HUDEP-2 (cell line): ENCODE results near the gene SLC29A1.
A peak's percentile ranks its signal among the peaks of the same experiment; 100 is the strongest.

Experiments
- DNase-seq, 76 experiments: peaks; one replicate each; lab custom pipeline; 2025; ENCODE audit not compliant: unreplicated experiment in 76 of 76; lab: John Stamatoyannopoulos, UW

Gene SLC29A1

DNA sequence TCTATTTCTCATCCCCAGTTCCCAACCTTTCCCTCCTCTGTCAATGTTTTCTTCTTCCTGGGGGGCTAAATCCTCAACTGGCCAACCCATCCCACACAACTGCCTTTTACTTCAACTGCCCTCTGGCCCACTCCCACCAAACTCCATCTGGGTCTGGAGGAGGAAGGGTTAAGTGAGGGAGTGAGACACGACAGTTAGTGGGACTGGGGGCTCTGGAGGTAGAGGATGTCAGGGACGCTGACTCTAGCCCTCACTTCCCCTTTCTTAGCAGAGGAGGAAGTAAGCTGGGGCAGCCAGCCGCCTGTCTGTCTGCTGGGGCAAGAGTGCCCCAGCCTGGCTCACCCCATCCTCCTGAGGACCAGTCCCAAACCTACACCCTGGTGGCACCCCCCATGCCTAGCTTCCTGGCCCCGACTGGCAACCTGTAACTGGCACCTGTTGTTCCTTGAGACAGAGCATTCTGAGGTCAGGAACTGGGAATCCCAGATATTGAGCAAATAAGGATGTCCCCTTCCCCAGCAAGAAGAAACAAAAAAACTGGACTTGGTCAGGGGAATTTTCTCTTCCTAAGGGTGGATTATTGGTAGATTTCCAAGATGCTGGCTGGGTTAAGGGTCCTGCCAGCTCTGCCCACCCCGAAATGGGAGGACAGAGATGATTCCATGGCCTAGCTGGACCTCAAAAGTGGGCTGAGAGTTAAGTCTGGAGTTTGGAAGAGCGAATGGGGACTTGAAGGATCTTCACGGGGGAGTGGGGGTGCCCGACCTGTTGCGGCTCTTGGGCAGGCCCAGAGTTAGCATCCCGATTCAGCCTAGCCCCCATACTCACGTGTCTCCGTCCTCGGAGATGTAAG lies 41.0 kb downstream of the SLC29A1 start:
- peak in 37 of 76 experiments; percentile 16 to 63 (median 33) for DNase-seq

DNA sequence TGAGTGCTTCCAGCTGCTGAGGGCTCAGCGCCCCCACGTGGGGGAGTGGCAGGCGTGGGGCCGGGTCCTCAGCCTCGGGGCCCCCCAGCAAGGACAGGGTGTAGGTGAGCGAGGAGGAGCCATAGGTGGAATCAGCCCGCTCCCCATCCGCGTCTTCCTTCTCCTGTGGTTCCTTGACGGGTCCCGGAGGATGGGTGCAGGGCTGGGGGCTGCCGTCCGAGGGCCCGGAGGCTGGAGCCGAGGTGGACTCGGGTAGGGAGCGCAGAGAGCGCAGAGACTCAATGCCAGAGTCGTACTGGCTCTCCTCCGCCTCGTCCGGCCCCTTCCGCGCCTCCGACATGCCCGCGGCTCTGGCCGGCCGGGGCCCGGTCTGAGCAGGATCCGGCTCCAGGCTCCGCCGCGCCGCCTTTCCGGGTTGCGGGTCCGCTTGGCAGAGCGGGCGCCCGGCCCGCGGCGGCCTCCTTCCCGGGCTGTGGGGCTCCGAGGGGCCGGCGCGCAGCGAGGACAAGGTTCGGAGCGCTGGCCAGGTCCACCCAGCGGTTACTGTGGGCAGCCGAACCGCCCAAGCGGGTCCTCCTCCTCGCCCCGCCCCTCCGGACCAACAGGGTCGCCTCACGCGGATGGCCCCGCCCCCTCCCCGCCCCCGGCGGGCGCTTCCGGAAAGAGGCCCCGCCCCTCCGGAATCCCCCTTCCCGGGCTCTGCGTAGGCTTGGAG lies 41.8 kb downstream of the SLC29A1 start, which contains the start of gene NFKBIE:
Gene NFKBIE, minus strand, starts transcription at position 545 of the 715 bp plus-strand sequence. Its CDS starts 205 bp downstream, at position 340.
- DNase-seq: peak in 73 of 76 experiments; percentile 27 to 93 (median 81)

GRCh38 chr6:44265722-44266233 lies 42.4 kb downstream of the SLC29A1 start:
- DNase-seq: no peak

- DNase-seq: no peak
These were observed 43.0 kb downstream of the SLC29A1 start for GRCh38 chr6:44266347-44266746.

DNA sequence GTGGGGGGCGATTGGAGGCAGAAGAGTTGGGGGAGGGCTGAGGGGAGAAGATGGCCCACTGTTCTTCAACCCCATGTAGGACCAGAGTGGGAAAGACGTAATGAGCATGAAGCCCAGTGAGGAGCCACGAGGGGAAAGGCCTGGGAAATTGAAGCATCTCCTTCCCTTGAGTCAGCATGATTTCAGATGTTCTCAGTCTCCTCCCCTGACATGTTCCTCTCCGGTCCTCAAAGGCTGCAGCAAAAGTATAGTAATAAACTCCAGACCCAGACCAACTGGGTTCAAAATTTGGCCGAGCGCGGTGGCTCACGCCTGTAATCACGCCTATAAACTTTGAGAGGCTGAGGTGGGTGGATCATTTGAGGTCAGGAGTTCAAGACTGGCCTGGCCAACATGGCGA lies 43.9 kb downstream of the SLC29A1 start:
- DNase-seq: no peak

DNA sequence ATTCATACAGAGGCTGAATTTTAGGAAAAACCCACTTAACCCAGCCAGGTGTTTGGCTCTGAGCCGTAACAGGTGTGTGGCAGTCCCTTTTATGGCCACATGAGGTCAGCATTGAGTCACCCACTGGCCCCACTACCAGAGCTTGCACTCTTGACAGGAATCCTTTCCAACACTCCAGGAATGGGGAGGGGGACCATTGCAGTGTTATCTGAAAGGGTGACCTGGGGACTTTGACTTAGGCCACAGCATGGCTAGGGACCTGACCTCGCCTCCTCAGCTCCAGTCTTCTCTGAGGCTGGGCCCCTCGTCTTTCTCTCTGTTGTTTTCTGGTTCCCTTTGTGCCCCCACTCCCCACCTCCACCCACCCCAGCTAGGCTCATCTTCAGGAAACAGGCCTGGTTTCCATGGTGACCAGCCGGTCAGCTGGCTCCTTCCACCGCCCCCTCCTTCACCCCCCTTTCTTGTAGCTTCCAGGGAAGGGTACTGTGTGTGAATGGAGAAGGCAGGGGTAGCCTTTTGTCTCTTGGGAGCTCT lies 44.8 kb downstream of the SLC29A1 start:
- DNase-seq: peak in 32 of 76 experiments; percentile 10 to 53 (median 38)

GRCh38 chr6:44269178-44269920 lies 46.0 kb downstream of the SLC29A1 start:
- no peak for DNase-seq

DNA sequence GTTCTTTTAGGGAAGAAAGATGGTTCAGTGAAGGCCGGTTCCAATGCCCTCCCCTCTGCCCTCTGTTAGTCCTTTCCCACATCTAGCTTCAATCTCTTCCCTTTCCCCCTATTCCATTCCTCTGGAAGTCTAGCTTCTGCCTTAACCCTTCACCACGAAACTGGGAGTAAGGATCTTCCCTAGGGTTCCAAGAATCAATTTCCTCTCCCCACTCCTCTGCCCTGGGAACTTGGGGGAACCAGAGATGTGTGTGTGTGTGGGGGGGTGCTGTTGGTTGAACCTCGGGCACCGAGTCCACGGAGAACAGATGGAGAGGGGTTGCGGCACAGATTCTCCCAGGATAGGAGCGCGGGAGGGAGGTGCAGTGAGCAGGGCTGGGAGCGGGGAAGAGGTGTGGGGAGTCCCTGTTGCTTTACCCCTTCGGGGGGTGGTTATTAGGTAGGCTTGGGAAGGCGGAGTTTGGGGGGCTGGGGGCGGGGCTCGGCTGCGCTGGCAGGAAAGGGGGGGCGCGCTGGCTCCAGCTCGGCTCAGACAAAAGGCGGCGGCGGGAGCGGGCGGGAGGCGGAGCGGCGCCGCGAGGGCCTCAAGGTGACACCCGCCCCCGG lies 46.6 kb downstream of the SLC29A1 start, which contains the start of gene TMEM151B:
Gene TMEM151B, plus strand, starts transcription at position 530 of the 605 bp plus-strand sequence. CDS start 293 bp downstream, outside the sequence.
- DNase-seq: no peak

GRCh38 chr6:44270526-44271405 lies 47.4 kb downstream of the SLC29A1 start:
- DNase-seq: no peak

DNA sequence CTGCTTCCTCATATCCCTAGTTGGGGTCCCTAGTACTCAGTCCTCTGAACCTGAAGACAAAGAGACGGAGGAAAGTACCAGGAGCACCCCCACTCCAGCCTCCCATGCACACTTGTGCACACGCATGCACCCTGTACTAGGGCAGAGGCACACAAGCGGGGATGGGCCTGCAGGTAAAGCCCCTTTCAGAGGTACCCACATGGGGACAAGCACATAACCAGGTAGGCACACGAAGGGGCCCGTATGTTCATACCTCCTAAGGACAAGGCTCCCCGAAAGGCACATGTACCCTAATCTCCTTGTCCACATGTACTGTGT lies 48.0 kb downstream of the SLC29A1 start:
- no peak for DNase-seq

GRCh38 chr6:44271914-44272313 lies 48.5 kb downstream of the SLC29A1 start:
- no peak for DNase-seq

- DNase-seq: no peak
These were observed 49.1 kb downstream of the SLC29A1 start for GRCh38 chr6:44272529-44272928.

GRCh38 chr6:44272999-44273566 lies 49.7 kb downstream of the SLC29A1 start:
- DNase-seq: no peak

DNA sequence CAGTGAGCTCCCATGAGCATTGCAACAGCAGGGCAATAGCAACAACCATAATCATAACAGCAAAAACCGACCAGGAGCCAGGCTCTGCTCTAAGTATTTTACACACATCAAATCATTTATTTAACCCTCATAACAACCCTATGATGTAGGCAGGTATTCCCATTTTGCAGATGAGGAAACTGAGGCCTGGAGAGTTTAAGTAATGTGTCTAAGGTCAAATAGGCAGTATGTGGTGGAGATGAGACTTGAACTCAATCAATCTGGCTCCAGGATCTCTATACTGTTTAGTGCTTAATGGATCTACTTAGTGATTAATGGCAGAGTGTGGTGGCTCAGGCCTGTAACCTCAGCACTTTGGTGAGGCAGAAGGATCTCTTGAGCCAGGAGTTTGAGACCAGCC lies 50.2 kb downstream of the SLC29A1 start:
- DNase-seq: no peak

GRCh38 chr6:44275271-44275748 lies 51.9 kb downstream of the SLC29A1 start:
- DNase-seq: no peak

DNA sequence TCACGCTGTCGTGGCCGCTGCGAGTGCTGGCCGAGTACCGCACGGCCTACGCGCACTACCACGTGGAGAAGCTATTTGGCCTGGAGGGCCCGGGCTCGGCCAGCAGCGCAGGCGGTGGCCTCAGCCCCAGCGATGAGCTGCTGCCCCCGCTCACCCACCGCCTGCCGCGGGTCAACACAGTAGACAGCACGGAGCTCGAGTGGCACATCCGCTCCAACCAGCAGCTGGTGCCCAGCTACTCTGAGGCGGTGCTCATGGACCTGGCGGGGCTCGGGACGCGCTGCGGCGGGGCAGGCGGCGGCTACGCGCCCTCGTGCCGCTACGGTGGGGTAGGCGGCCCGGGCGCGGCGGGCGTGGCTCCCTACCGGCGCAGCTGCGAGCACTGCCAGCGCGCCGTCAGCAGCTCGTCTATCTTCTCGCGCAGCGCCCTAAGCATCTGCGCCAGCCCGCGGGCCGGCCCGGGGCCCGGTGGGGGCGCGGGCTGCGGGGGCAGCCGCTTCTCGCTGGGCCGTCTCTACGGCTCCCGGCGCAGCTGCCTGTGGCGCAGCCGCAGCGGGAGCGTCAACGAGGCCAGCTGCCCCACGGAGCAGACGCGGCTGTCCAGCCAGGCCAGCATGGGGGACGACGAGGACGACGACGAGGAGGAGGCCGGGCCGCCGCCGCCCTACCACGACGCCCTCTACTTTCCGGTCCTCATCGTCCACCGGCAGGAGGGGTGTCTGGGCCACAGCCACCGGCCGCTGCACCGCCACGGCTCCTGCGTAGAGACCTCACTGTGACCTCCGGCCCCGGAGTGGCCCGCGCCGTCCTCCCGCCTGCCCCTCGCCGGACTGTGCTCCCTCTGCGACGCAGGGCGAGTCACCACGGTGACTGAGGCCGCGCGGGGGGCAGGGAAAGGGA lies 52.6 kb downstream of the SLC29A1 start:
- DNase-seq: no peak
